ENCODE results near the gene VLDLR. TPM values are rescaled to one million over a fixed set of nuclear protein-coding genes. Genes with fewer than 3 reads are reported as not detected.
A peak's percentile ranks its signal among the peaks of the same experiment; 100 is the strongest.

The VLDLR gene
- total RNA-seq, 1 donor from 2014 or later, result 28.5 TPM

GRCh38 chr9:2645569-2645968 is 24.0 kb downstream of the VLDLR start:
- no peaks in the 10 kb centered on the region for H3K36me3 ChIP-seq (ENCODE audit: control insufficient read depth, insufficient read depth, low read length)
- no peak for DNase-seq (ENCODE audit: low read depth)
- H3K4me3 ChIP-seq (ENCODE audit: low read depth, low read length), result no peak overlapping the region
- TF ChIP-seq CTCF (IDR thresholded peaks at IDR 0.05; ENCODE audit: insufficient read depth, low read length, poor library complexity, severe bottlenecking), result no peak
- no peaks in the 10 kb centered on the region for H3K27me3 ChIP-seq (ENCODE audit: control insufficient read depth, insufficient read depth, low read length)

GRCh38 chr9:2655411-2655901 is 33.9 kb downstream of the VLDLR start:
- H3K4me3 ChIP-seq (ENCODE audit: low read depth, low read length), result no peak overlapping the region
- no peaks in the 10 kb centered on the region for H3K27me3 ChIP-seq (ENCODE audit: control insufficient read depth, insufficient read depth, low read length)
- peaks cover 2% of the 10 kb centered on the region for H3K36me3 ChIP-seq (ENCODE audit: control insufficient read depth, insufficient read depth, low read length)
- peak; percentile 62 for DNase-seq (ENCODE audit: low read depth)
- no peak for TF ChIP-seq CTCF (IDR thresholded peaks at IDR 0.05; ENCODE audit: insufficient read depth, low read length, poor library complexity, severe bottlenecking)

GRCh38 chr9:2657427-2657826 is 35.8 kb downstream of the VLDLR start:
- H3K36me3 ChIP-seq (ENCODE audit: control insufficient read depth, insufficient read depth, low read length), result peaks cover 2% of the 10 kb centered on the region
- no peak for DNase-seq (ENCODE audit: low read depth)
- TF ChIP-seq CTCF (IDR thresholded peaks at IDR 0.05; ENCODE audit: insufficient read depth, low read length, poor library complexity, severe bottlenecking), result no peak
- no peaks in the 10 kb centered on the region for H3K27me3 ChIP-seq (ENCODE audit: control insufficient read depth, insufficient read depth, low read length)
- no peak overlapping the region for H3K4me3 ChIP-seq (ENCODE audit: low read depth, low read length)

GRCh38 chr9:2662496-2662895 is 40.9 kb downstream of the VLDLR start:
- no peak for TF ChIP-seq CTCF (IDR thresholded peaks at IDR 0.05; ENCODE audit: insufficient read depth, low read length, poor library complexity, severe bottlenecking)
- H3K36me3 ChIP-seq (ENCODE audit: control insufficient read depth, insufficient read depth, low read length), result no peaks in the 10 kb centered on the region
- no peaks in the 10 kb centered on the region for H3K27me3 ChIP-seq (ENCODE audit: control insufficient read depth, insufficient read depth, low read length)
- no peak overlapping the region for H3K4me3 ChIP-seq (ENCODE audit: low read depth, low read length)
- no peak for DNase-seq (ENCODE audit: low read depth)

- TF ChIP-seq CTCF (IDR thresholded peaks at IDR 0.05; ENCODE audit: insufficient read depth, low read length, poor library complexity, severe bottlenecking), result no peak
- H3K27me3 ChIP-seq (ENCODE audit: control insufficient read depth, insufficient read depth, low read length), result no peaks in the 10 kb centered on the region
- no peak overlapping the region for H3K4me3 ChIP-seq (ENCODE audit: low read depth, low read length)
- no peaks in the 10 kb centered on the region for H3K36me3 ChIP-seq (ENCODE audit: control insufficient read depth, insufficient read depth, low read length)
- no peak for DNase-seq (ENCODE audit: low read depth)
Measured at GRCh38 chr9:2663461-2664173, 42.0 kb downstream of the VLDLR start.
